ENCODE measurements around the gene MYNN. TPM values are rescaled to one million over a fixed set of nuclear protein-coding genes. Genes with fewer than 3 reads are reported as not detected.
"Not testable (repeated sequence)": the region's sequence is repeated elsewhere in the genome, so short reads cannot be mapped to it uniquely, and the experiment has no call there.

MYNN gene
- total RNA-seq: 11.6 TPM
- long read RNA-seq, full-length matches to known transcripts: 17 of 25 reads
- long read RNA-seq, partial matches to known transcripts: 4 of 25 reads
- long read RNA-seq, other reads (novel, unspliced or antisense): 4 of 25 reads

DNA sequence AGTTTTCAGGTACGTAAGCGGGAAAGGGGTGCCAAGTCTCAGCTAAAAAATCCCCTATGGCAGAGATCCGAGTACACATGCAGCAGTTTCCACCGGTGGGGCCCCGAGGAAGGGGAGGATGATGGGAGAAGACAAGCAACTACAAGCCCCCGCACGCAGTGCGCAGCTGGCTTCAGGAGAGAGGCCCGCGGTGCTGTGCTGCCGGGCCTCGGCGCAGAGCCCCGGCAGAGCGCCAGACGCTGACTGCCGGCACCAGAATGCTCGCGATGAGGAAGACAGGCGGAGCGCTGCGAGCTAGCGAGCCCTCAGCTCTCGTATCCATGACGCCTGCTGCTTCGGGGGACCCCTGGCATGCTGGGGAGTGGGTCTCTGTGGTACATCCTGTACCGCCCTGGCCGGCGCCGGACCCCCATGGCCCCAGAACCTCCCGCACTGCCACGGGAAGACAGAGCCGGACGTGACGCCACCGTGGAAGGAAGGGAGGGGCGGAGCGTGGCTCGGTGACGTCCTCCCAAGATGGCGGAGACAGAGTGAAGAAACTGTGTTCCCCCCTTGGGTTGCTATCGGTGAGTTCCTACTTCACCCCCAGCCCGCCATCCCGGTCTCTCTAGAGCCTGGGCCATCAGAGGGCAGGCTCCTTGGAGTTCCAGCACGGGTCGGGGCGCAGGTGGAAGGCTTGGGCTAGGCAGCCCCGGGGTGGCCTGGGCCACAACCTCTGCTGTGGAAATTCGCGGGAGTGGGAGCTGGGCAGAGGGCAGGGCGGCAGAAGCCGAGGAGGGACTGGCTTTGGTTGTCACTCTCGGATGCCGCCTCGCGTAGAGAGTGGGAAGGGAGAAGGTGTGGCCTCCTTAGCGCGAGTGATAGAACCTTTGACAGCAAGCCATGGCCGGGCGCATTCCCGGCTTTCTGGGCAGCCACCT, at the start of gene MYNN:
Gene MYNN (plus strand): TSS at position 500 of the 920 bp plus-strand sequence. CDS start 900 bp downstream, outside the sequence.
- DNase-seq (ENCODE audit: low spot score): peak; percentile 97
- intact Hi-C loops (cut with DNase I): loop anchor here (5.0 kb wide), 1 partner anchor 39 kb away; the partner anchor contains the start of genes LRRC34 and LRRIQ4

DNA sequence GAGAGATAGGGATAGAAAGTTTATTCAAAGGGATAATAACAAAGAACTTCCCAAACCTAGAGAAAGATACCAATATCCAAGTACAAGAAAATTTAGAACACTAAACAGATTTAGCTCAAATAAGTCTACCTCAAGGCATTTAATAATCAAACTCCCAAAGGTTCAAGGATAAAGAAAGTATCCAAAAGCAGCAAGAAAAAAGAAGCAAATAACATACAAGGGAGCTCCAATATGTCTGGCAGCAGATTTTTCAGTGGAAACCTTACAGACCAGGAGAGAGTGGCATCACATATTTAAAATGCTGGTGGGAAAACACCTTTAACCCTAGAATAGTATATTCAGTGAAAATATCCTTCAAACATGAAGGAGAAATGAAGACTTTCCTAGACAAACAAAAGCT, 41.3 kb upstream of the MYNN start:
- DNase-seq (ENCODE audit: low spot score); intact Hi-C loops (cut with DNase I): not testable (repeated sequence)

GRCh38 chr3:169739067-169739466, 34.1 kb upstream of the MYNN start:
- DNase-seq (ENCODE audit: low spot score): no peak
- intact Hi-C loops (cut with DNase I): no loop called here

GRCh38 chr3:169744366-169745054, 28.7 kb upstream of the MYNN start:
- intact Hi-C loops (cut with DNase I): loop anchor here (5.0 to 10.0 kb wide), 2 partner anchors 612 to 790 kb away; no protein-coding TSS in a partner anchor
- DNase-seq (ENCODE audit: low spot score): no peak

- intact Hi-C loops (cut with DNase I): loop anchor here (10.0 kb wide), 1 partner anchor 792 kb away; no protein-coding TSS in a partner anchor
- DNase-seq (ENCODE audit: low spot score): no peak
Observed at GRCh38 chr3:169746924-169747323, 26.3 kb upstream of the MYNN start.

GRCh38 chr3:169748670-169749069, 24.5 kb upstream of the MYNN start:
- intact Hi-C loops (cut with DNase I): loop anchor here (10.0 kb wide), 1 partner anchor 794 kb away; no protein-coding TSS in a partner anchor

DNA sequence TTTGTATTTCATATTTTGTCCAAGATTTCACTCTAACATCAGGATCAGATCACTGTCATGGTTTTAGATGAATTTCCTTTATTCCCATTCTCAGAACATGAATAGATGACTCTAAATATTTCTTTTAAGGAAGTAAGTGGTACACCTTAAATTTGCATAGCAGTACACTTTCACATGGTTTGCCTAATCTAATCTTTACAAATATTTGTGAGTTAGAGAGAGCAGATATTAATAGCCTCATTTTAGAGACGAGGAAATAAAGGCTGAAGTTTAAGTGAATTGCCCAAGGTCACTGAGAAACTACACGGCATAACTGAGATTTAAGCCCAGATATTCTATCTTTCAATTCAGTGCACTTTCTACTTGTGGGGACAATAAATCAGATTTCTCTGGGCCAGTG, 22.5 kb upstream of the MYNN start:
- intact Hi-C loops (cut with DNase I): no loop called here

More at GRCh38 chr3:169748670-169749069, 24.5 kb upstream of the MYNN start:
- no peak for DNase-seq (ENCODE audit: low spot score)

GRCh38 chr3:169751875-169752274, 21.3 kb upstream of the MYNN start:
- intact Hi-C loops (cut with DNase I): no loop called here
- no peak for DNase-seq (ENCODE audit: low spot score)

More for the DNA sequence above, 22.5 kb upstream of the MYNN start:
- DNase-seq (ENCODE audit: low spot score): no peak

DNA sequence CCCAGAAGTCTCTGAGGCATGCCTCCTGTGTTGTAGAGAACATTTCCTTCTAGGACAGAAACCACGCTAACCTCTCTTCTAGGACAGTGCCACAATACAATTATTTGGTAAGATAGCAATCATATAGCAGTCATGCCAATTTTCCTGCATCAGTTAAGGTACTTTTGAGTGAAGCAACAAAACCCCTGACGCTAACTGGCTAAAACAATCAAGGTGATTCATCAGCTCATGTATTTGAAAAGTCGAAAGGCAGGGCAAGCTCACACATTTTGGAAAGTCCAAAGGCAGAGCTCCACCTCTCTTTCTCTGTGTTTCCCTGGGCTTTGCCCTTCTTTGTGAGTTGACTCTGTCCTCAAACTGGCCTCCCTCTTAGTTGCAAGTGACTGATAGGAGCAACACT, 18.5 kb upstream of the MYNN start:
- DNase-seq (ENCODE audit: low spot score): no peak
- intact Hi-C loops (cut with DNase I): no loop called here

- intact Hi-C loops (cut with DNase I): no loop called here
- DNase-seq (ENCODE audit: low spot score): no peak
Observed at GRCh38 chr3:169755488-169755887, 17.7 kb upstream of the MYNN start.

DNA sequence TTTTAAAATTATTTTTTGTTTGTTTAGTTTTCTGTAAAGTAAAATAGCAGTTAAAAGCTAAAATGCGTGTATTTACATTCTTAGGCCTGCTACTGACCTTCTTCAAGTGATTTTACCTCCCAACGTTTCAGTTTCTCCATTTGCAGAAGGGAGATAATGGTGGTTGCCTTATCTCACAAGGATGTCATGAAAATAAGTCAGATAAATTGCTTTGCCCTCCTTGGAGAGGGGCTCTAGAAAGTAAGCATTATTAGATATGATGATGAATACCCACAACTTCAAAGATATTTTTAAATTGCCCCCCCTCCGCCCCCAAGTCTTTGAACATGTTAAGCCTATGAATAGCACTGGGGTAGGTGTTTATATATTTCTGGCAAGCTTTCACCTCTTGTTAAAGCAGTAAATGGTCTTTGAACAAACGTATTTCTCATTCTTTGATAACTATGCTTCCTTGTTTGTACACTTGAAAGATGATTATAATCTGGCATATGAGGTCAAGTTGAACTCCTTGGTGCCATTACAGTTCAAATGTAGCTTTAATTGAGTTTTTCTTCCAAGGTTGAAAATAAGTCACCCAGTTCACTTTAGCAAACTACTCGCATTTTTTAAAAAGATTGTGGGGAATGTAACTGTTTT, 14.7 kb upstream of the MYNN start:
- no peak for DNase-seq (ENCODE audit: low spot score)
- intact Hi-C loops (cut with DNase I): no loop called here

DNA sequence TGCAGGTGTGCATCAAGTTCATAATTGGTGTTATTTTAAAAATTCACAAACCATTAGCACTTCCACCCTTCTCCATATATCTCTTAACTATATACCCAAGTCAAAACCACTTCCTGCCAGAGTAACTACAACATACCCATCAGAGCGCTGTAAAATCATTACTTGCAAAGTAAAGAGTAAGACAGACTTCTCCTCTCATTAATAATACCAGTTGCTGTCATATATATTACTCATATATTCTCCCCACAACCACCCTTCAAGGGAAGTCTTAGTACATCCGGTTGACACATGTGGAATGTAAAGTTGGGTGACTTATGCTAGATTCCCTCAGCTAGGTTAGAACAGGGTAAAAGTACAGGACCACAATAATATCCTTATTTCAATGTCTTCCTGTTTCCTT, 13.9 kb upstream of the MYNN start:
- no peak for DNase-seq (ENCODE audit: low spot score)
- intact Hi-C loops (cut with DNase I): no loop called here

DNA sequence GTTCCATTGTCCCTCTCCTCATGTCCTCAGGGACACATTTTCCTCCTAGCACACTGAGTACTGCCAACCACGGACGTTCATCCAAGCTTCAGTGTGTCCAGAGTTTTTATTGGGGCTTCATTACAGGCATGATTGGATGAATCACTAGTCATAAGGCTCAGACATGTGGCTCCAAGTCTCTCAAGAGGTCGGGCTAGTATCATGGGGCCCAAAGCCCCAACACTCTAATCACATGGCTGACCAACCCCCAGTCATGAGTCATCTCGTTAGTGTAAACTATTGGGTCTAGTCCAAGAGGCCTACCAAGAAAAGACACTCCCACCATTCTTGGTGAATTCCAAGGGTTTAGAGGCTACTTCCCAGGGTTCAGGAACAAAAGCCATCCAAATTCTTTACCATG, 12.7 kb upstream of the MYNN start:
- DNase-seq (ENCODE audit: low spot score): no peak
- intact Hi-C loops (cut with DNase I): loop anchor here (10.0 kb wide), 1 partner anchor 594 kb away; the partner anchor contains the start of gene SKIL

DNA sequence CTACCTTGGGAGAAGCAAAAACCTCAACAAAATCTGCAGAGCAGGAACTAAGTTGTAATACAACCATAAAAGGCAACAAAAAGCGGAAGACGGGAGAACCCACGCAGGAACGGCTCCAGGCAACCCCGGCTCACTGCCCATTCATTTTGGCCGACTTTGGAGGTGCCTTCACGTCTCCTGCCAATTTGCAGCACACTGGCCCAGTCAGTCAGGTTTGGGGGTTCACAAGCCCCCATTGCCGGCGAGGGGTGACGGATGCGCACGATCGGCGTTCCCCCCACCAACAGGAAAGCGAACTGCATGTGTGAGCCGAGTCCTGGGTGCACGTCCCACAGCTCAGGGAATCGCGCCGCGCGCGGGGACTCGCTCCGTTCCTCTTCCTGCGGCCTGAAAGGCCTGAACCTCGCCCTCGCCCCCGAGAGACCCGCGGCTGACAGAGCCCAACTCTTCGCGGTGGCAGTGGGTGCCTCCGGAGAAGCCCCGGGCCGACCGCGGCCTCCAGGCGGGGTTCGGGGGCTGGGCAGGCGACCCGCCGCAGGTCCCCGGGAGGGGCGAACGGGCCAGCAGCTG, 8.8 kb upstream of the MYNN start:
- intact Hi-C loops (cut with DNase I): loop anchor here (10.0 kb wide), 1 partner anchor 590 kb away; the partner anchor contains the start of gene SKIL
- peak; percentile 87 for DNase-seq (ENCODE audit: low spot score)

GRCh38 chr3:169764882-169765612, 8.1 kb upstream of the MYNN start, which contains the start of gene TERC:
Gene TERC, minus strand, starts transcription at chr3:169765060.
- intact Hi-C loops (cut with DNase I): loop anchor here (5.0 to 10.0 kb wide), 2 partner anchors 202 to 590 kb away; partner anchors contain the start of genes SEC62 and SKIL
- peak; percentile 95 for DNase-seq (ENCODE audit: low spot score)

GRCh38 chr3:169769287-169770181, 3.7 kb upstream of the MYNN start, which contains the start of gene ACTRT3:
Gene ACTRT3, minus strand, starts transcription at chr3:169769561. Its CDS starts 41 bp downstream, at chr3:169769520.
- DNase-seq (ENCODE audit: low spot score): peak; percentile 85
- intact Hi-C loops (cut with DNase I): loop anchor here (5.0 to 10.0 kb wide), 3 partner anchors 43 to 585 kb away; partner anchors contain the start of genes LRRC34, LRRIQ4, SEC62 and SKIL
